ENCODE data around the gene PCLAF.
"Not testable (repeated sequence)": the region's sequence is repeated elsewhere in the genome, so short reads cannot be mapped to it uniquely, and the experiment has no call there.

Gene PCLAF

GRCh38 chr15:64361259-64361658, 20.0 kb downstream of the PCLAF start:
- peak; percentile 6 for DNase-seq

- no peak for DNase-seq
Observed at GRCh38 chr15:64356710-64357040, 24.6 kb downstream of the PCLAF start.

GRCh38 chr15:64355944-64356709, 25.1 kb downstream of the PCLAF start, which contains the start of gene CSNK1G1:
Gene CSNK1G1, minus strand, starts transcription at chr15:64356173. Its CDS starts 55,674 bp downstream, at chr15:64300499.
- DNase-seq = peak; percentile 96

GRCh38 chr15:64355348-64355943, 25.8 kb downstream of the PCLAF start:
- peak; percentile 48 for DNase-seq

- DNase-seq = no peak
Observed at GRCh38 chr15:64354688-64355344, 26.4 kb downstream of the PCLAF start.

- DNase-seq = no peak
Observed at GRCh38 chr15:64351265-64351664, 30.0 kb downstream of the PCLAF start.

- DNase-seq = no peak
Observed at GRCh38 chr15:64349375-64349774, 31.9 kb downstream of the PCLAF start.

- DNase-seq = no peak
Observed at GRCh38 chr15:64348455-64348854, 32.8 kb downstream of the PCLAF start.

GRCh38 chr15:64346242-64346641, 35.0 kb downstream of the PCLAF start:
- DNase-seq = not testable (repeated sequence)

GRCh38 chr15:64344651-64345294, 36.5 kb downstream of the PCLAF start:
- no peak for DNase-seq

GRCh38 chr15:64343841-64344240, 37.4 kb downstream of the PCLAF start:
- no peak for DNase-seq

- no peak for DNase-seq
Observed at GRCh38 chr15:64343222-64343621, 38.0 kb downstream of the PCLAF start.

- DNase-seq = no peak
Observed at GRCh38 chr15:64341961-64342360, 39.3 kb downstream of the PCLAF start.

- no peak for DNase-seq
Observed at GRCh38 chr15:64340355-64340754, 40.9 kb downstream of the PCLAF start.

GRCh38 chr15:64337761-64338160, 43.5 kb downstream of the PCLAF start:
- no peak for DNase-seq

GRCh38 chr15:64333986-64334929, 47.0 kb downstream of the PCLAF start:
- DNase-seq = peak; percentile 91

- DNase-seq = no peak
Observed at GRCh38 chr15:64333516-64333915, 47.7 kb downstream of the PCLAF start.

- DNase-seq = not testable (repeated sequence)
Observed at GRCh38 chr15:64331668-64332067, 49.6 kb downstream of the PCLAF start.

GRCh38 chr15:64326975-64327374, 54.3 kb downstream of the PCLAF start:
- DNase-seq = not testable (repeated sequence)

GRCh38 chr15:64326458-64326857, 54.8 kb downstream of the PCLAF start:
- DNase-seq = peak; percentile 64

- no peak for DNase-seq
Observed at GRCh38 chr15:64324165-64324877, 56.9 kb downstream of the PCLAF start.

GRCh38 chr15:64315216-64315615, 66.0 kb downstream of the PCLAF start:
- no peak for DNase-seq
